HepG2 (cell line): ENCODE data around the gene SCARF1. TPM values are rescaled to one million over a fixed set of nuclear protein-coding genes. Genes with fewer than 3 reads are reported as not detected.

Source experiments
- ATAC-seq: fragments of 200-7000 bp; cut with Tn5 transposase; 3 replicates; pipeline ENCODE4 v1.9.1; 2020; ENCODE audit warnings: mild to moderate bottlenecking, moderate library complexity
- BruUV-seq: library from RNA; stranded (reverse); fragments of 400-500 nt; replicated peaks from 2 replicates; lab custom pipeline; 2021; lab: Mats Ljungman, UMichigan
- CTCF ChIA-PET: fragments of 300-600 bp; formaldehyde crosslinking; extraction: SDS; loops from one replicate; lab custom pipeline; 2021; ENCODE audit warnings: low total read pairs, inconsistent platforms, low intra/inter-chr PET ratio; lab: Yijun Ruan, JAX
- POLR2A ChIA-PET: fragments of 350-600 bp; sonication (Branson Sonifier 250); formaldehyde crosslinking; loops from one replicate; lab custom pipeline; 2020; ENCODE audit warnings: antibody characterized with exemption, inconsistent platforms; lab: Yijun Ruan, JAX
- DNase-seq: peaks from one replicate; pipeline ENCODE4 v3.0.0-alpha.2; 2015; ENCODE audit warnings: low spot score
- FAIRE-seq: peaks from 3 replicates; lab custom pipeline; 2011; peaks lifted over from hg19 to GRCh38; lab: Jason Lieb, UNC
- H2AFZ ChIP-seq: one replicate; pipeline ENCODE4 v1.6.1; 2011; ENCODE audit warnings: low read length, inconsistent platforms
- H3K27ac ChIP-seq: fragments of 300-600 bp; 3 replicates; pipeline ENCODE4 v1.8.0; 2011; ENCODE audit warnings: mixed run types, mild to moderate bottlenecking, mixed read lengths, low read length, inconsistent platforms; ENCODE audit not compliant: insufficient read depth; ENCODE audit errors: extremely low read length
- H3K27me3 ChIP-seq, 2 experiments: fragments of 200-600 bp in 1 of 2; 2 replicates in 1 of 2; 3 replicates in 1 of 2; pipeline versions ENCODE4 v1.6.0 to v1.8.0; 2011; ENCODE audit warnings: low read length in 2 of 2, mild to moderate bottlenecking in 2 of 2, moderate library complexity in 2 of 2, inconsistent platforms in 1 of 2; ENCODE audit not compliant: insufficient read depth in 2 of 2, control insufficient read depth in 1 of 2
- H3K36me3 ChIP-seq, 2 experiments: fragments of 200-600 bp in 1 of 2; replicated peaks in 1 of 2; 2 replicates in 1 of 2; 3 replicates in 1 of 2; pipeline versions ENCODE4 v1.5.1 to v1.8.0; 2011; ENCODE audit warnings: low read length in 2 of 2, inconsistent platforms in 1 of 2; ENCODE audit not compliant: insufficient read depth in 2 of 2, control insufficient read depth in 1 of 2
- H3K4me1 ChIP-seq: 2 replicates; pipeline ENCODE4 v1.5.1; 2012; ENCODE audit warnings: low read length, inconsistent platforms; ENCODE audit not compliant: insufficient read depth
- H3K4me2 ChIP-seq: 2 replicates; pipeline ENCODE4 v1.6.0; 2011; ENCODE audit warnings: low read depth, low read length, inconsistent platforms
- H3K4me3 ChIP-seq, 3 experiments: fragments of 200-600 bp in 1 of 3; sonication (generic), shearing (Covaris generic) in 1 of 3; replicated peaks in 1 of 3; 2 replicates each; pipeline ENCODE4 v1.5.1; 2011 to 2016; ENCODE audit warnings: low read length in 3 of 3, inconsistent platforms in 2 of 3, low read depth in 2 of 3, mild to moderate bottlenecking in 2 of 3, control low read depth in 1 of 3, mixed read lengths in 1 of 3; ENCODE audit not compliant: insufficient read depth in 1 of 3
- H3K79me2 ChIP-seq: one replicate; pipeline ENCODE4 v1.6.1; 2011; ENCODE audit warnings: low read length, inconsistent platforms; ENCODE audit not compliant: insufficient read depth
- H3K9ac ChIP-seq: 2 replicates; pipeline ENCODE4 v1.6.0; 2011; ENCODE audit warnings: mild to moderate bottlenecking, low read depth, low read length, inconsistent platforms; ENCODE audit not compliant: insufficient read depth
- H3K9me3 ChIP-seq: 2 replicates; pipeline ENCODE4 v1.5.1; 2012; ENCODE audit warnings: mild to moderate bottlenecking, low read length
- H4K20me1 ChIP-seq: 2 replicates; pipeline ENCODE4 v1.6.0; 2011; ENCODE audit warnings: inconsistent platforms, mild to moderate bottlenecking, low read length, moderate library complexity; ENCODE audit not compliant: insufficient read depth
- CBX1 ChIP-seq: IDR thresholded peaks from one replicate; pipeline ENCODE4 v1.6.1; 2016; ENCODE audit warnings: antibody characterized with exemption, low read depth
- FOXA3 ChIP-seq: IDR thresholded peaks from 2 replicates; pipeline ENCODE4 v1.6.1; 2016; ENCODE audit warnings: missing genetic modification reagents, missing compliant biosample characterization
- SIX4 ChIP-seq: sonication (generic); formaldehyde crosslinking; IDR thresholded peaks from 2 replicates; pipeline ENCODE4 v1.4.0; 2020; ENCODE audit warnings: missing genetic modification reagents
- SPEN ChIP-seq: sonication (generic); formaldehyde crosslinking; IDR thresholded peaks from 2 replicates; pipeline ENCODE4 v1.5.1; 2020; ENCODE audit warnings: low read depth, mild to moderate bottlenecking, missing genetic modification reagents
- TMF1 ChIP-seq: sonication (generic); formaldehyde crosslinking; IDR thresholded peaks from 2 replicates; pipeline ENCODE4 v1.8.1; 2022; ENCODE audit warnings: low read depth, missing genetic modification reagents
- ZFY ChIP-seq: sonication (generic); formaldehyde crosslinking; IDR thresholded peaks from 2 replicates; pipeline ENCODE4 v1.4.0; 2020; ENCODE audit warnings: missing genetic modification reagents
- ZNF234 ChIP-seq: sonication (generic); formaldehyde crosslinking; conservative IDR thresholded peaks from 2 replicates; pipeline ENCODE4 v1.5.1; 2020; ENCODE audit warnings: mild to moderate bottlenecking, missing genetic modification reagents
- ZNF274 ChIP-seq: sonication (generic); formaldehyde crosslinking; IDR thresholded peaks from 2 replicates; pipeline ENCODE4 v1.5.1; 2020; ENCODE audit warnings: mild to moderate bottlenecking, missing genetic modification reagents
- ZNF343 ChIP-seq: sonication (generic); formaldehyde crosslinking; IDR thresholded peaks from 2 replicates; pipeline ENCODE4 v1.4.0; 2020; ENCODE audit warnings: mild to moderate bottlenecking, missing genetic modification reagents
- ZNF616 ChIP-seq: sonication (generic); formaldehyde crosslinking; IDR thresholded peaks from 2 replicates; pipeline ENCODE4 v1.5.0; 2020; ENCODE audit warnings: low read depth, mild to moderate bottlenecking, missing genetic modification reagents
- WGBS: methylation state at CpG from one replicate; pipeline ENCODE4 v1.1.6; 2017; ENCODE audit warnings: low lambda C conversion rate; 5-methylcytosine and 5-hydroxymethylcytosine counted together
- in situ Hi-C: cut with HindIII; loops from 2 replicates; pipeline ENCODE4 v1.10.0; 2017; ENCODE audit warnings: low pct_unique_long_range_greater_than_20kb; ENCODE audit not compliant: extremely low pct_ligation_motif_present
- intact Hi-C: fragments of 100-400 bp; cut with micrococcal nuclease; formaldehyde crosslinking; loops from one replicate; pipeline ENCODE4 v1.10.0; 2022; ENCODE audit not compliant: unreplicated experiment
- polyA plus RNA-seq, 8 experiments: library from polyadenylated mRNA; depleted of rRNA in 3 of 8; stranded (reverse) in 7 of 8; unstranded in 1 of 8; fragments of >200 nt; fragmentation: Illumina TruSeq in 4 of 8; extraction: Trizol in 4 of 8; gene quantifications; 2 replicates each; pipeline versions ENCODE4 v1.2.1 to v1.2.3, GENCODE V29; 2011 to 2016; ENCODE audit warnings: low read depth in 4 of 8, missing spikeins in 1 of 8, mixed read lengths in 1 of 8; ENCODE audit not compliant: insufficient read depth in 1 of 8
- total RNA-seq, 5 experiments: library from RNA; depleted of rRNA; stranded (reverse); fragments of >200 nt; fragmentation: Illumina TruSeq; extraction: Trizol; gene quantifications; 2 replicates each; pipeline ENCODE4 v1.2.3, GENCODE V29; 2016; ENCODE audit warnings: low read depth in 1 of 5
- TF ChIP-seq, protein P1 (sequence below): IDR thresholded peaks from 2 replicates; pipeline ENCODE4 v1.6.1; 2012; ENCODE audit warnings: inconsistent platforms
- TF ChIP-seq, protein P2 (sequence below): IDR thresholded peaks from 2 replicates; pipeline ENCODE4 v1.6.1; 2016; ENCODE audit warnings: low read depth, borderline replicate concordance
- TF ChIP-seq, protein P3 (sequence below): sonication (generic); formaldehyde crosslinking; IDR thresholded peaks from 2 replicates; pipeline ENCODE4 v1.5.0; 2020; ENCODE audit warnings: mild to moderate bottlenecking, low read depth, missing genetic modification reagents, borderline replicate concordance
- TF ChIP-seq, protein P4 (sequence below): sonication (generic); formaldehyde crosslinking; IDR thresholded peaks from 2 replicates; pipeline ENCODE4 v1.5.0; 2020; ENCODE audit warnings: missing genetic modification reagents, mild to moderate bottlenecking, borderline replicate concordance
- TF ChIP-seq, protein P5 (sequence below): sonication (generic); formaldehyde crosslinking; IDR thresholded peaks from 2 replicates; pipeline ENCODE4 v1.4.0; 2020; ENCODE audit warnings: missing genetic modification reagents, borderline replicate concordance

SCARF1 gene
- total and polyA plus RNA-seq, 2 of the 13 experiments (the other 11 are each of a cell fraction or from before 2014, with no cell fraction given), result 0.24 to 0.71 TPM

DNA sequence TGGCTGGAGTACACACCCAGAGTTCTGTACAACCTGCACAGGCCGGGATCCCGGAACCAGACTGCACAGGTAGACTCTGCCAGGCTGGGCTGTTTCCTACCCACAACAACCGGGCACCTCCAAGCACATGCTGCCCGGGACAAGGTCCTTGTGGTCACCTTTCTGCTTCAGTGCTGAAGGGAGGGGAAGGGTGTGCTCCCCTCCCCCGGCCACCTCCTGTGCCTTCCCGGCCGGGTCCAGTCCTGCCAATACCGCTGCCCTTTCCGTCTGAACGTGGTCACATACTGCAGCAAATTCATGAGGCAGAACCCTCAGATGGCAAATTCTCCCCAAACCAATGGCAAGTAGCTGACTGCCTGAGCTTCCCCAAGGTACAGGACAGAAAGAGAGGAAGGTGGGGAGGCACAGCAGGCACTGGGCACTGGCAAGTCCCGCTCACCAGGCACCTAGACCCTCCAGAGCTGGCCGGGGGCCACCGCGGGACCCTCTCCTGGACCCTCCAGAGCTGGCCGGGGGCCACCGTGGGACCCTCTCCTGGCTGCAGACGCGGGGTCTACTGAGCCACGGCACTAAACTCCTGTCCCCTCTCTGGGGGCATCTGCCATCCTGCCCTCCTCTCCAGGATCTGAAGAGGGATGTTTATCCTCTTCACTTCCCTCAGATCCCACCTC lies 39.7 kb downstream of the SCARF1 start:
- ChIA-PET CTCF (no interaction called here), POLR2A (interaction anchor here (0.7 to 1.2 kb wide), 2 partner anchors 8 to 22 kb away, joined by 3 read pairs; partner anchors contain the start of gene SLC43A2)
- peak overlapping the region; percentile 9 for H3K27ac ChIP-seq
- in situ Hi-C loops (no loop called here), intact Hi-C loops (no loop called here)
- peak; percentile 47 for ATAC-seq
- H3K4me3 ChIP-seq, result no peak overlapping the region
- 85% methylated on average over 14 of the region's 19 CpGs for WGBS
- no peak for FAIRE-seq
- H3K4me1 ChIP-seq, result peaks cover 76% of the 10 kb centered on the region
- H2AFZ ChIP-seq, result no peak overlapping the region
- H3K27me3 ChIP-seq, result no peaks in the 10 kb centered on the region
- H3K9ac ChIP-seq, result peak overlapping the region; percentile 12; the same call in 1 of the 2 replicates
- H3K9me3 ChIP-seq, result peaks cover 7% of the 10 kb centered on the region; the same call in 1 of the 2 replicates
- no peaks in the 10 kb centered on the region for H4K20me1 ChIP-seq
- no peak for DNase-seq
- peak overlapping the region; percentile 51 for H3K4me2 ChIP-seq
- no peaks in the 10 kb centered on the region for H3K79me2 ChIP-seq
- no TSS peak for BruUV-seq
- no peaks in the 10 kb centered on the region; a peak in 2 of 5 replicates for H3K36me3 ChIP-seq
- no peak for TF ChIP-seq ZNF274 (CRISPR knock-in tag)
- TF ChIP-seq, protein P1, sequence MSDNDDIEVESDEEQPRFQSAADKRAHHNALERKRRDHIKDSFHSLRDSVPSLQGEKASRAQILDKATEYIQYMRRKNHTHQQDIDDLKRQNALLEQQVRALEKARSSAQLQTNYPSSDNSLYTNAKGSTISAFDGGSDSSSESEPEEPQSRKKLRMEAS, result peak; percentile 18; the same call in 1 of the 2 replicates
- TF ChIP-seq SIX4, result no peak
- TF ChIP-seq, protein P2, sequence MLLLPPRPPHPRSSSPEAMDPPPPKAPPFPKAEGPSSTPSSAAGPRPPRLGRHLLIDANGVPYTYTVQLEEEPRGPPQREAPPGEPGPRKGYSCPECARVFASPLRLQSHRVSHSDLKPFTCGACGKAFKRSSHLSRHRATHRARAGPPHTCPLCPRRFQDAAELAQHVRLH (CRISPR knock-in tag), result no peak
- TF ChIP-seq ZNF343 (CRISPR knock-in tag), result no peak
- TF ChIP-seq, protein P3, sequence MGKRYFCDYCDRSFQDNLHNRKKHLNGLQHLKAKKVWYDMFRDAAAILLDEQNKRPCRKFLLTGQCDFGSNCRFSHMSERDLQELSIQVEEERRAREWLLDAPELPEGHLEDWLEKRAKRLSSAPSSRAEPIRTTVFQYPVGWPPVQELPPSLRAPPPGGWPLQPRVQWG (CRISPR knock-in tag), result no peak
- no peak for TF ChIP-seq SPEN (CRISPR knock-in tag)
- TF ChIP-seq FOXA3, result no peak
- TF ChIP-seq ZFY (CRISPR knock-in tag), result 0 out of 2 replicates have a peak, but pooled peaks have one; percentile 41
- TF ChIP-seq, protein P4, sequence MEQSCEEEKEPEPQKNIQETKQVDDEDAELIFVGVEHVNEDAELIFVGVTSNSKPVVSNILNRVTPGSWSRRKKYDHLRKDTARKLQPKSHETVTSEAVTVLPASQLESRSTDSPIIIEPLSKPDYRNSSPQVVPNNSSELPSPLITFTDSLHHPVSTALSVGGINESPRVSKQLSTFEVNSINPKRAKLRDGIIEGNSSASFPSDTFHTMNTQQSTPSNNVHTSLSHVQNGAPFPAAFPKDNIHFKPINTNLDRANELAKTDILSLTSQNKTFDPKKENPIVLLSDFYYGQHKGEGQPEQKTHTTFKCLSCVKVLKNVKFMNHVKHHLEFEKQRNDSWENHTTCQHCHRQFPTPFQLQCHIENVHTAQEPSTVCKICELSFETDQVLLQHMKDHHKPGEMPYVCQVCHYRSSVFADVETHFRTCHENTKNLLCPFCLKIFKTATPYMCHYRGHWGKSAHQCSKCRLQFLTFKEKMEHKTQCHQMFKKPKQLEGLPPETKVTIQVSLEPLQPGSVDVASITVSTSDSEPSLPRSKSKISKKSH (CRISPR knock-in tag), result no peak
- TF ChIP-seq CBX1, result no peak
- TF ChIP-seq, protein P5, sequence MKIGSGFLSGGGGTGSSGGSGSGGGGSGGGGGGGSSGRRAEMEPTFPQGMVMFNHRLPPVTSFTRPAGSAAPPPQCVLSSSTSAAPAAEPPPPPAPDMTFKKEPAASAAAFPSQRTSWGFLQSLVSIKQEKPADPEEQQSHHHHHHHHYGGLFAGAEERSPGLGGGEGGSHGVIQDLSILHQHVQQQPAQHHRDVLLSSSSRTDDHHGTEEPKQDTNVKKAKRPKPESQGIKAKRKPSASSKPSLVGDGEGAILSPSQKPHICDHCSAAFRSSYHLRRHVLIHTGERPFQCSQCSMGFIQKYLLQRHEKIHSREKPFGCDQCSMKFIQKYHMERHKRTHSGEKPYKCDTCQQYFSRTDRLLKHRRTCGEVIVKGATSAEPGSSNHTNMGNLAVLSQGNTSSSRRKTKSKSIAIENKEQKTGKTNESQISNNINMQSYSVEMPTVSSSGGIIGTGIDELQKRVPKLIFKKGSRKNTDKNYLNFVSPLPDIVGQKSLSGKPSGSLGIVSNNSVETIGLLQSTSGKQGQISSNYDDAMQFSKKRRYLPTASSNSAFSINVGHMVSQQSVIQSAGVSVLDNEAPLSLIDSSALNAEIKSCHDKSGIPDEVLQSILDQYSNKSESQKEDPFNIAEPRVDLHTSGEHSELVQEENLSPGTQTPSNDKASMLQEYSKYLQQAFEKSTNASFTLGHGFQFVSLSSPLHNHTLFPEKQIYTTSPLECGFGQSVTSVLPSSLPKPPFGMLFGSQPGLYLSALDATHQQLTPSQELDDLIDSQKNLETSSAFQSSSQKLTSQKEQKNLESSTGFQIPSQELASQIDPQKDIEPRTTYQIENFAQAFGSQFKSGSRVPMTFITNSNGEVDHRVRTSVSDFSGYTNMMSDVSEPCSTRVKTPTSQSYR, result peak; percentile 65; the same call in 1 of the 2 replicates
- TF ChIP-seq ZNF616, result no peak
- 0 out of 2 replicates have a peak, but pooled peaks have one; percentile 39 for TF ChIP-seq ZNF234 (CRISPR knock-in tag)
- no peak for TF ChIP-seq TMF1 (CRISPR knock-in tag)
